ENCODE data around the gene CMA1.
"Not testable (repeated sequence)": the region's sequence is repeated elsewhere in the genome, so short reads cannot be mapped to it uniquely, and the experiment has no call there.

Gene CMA1

DNA sequence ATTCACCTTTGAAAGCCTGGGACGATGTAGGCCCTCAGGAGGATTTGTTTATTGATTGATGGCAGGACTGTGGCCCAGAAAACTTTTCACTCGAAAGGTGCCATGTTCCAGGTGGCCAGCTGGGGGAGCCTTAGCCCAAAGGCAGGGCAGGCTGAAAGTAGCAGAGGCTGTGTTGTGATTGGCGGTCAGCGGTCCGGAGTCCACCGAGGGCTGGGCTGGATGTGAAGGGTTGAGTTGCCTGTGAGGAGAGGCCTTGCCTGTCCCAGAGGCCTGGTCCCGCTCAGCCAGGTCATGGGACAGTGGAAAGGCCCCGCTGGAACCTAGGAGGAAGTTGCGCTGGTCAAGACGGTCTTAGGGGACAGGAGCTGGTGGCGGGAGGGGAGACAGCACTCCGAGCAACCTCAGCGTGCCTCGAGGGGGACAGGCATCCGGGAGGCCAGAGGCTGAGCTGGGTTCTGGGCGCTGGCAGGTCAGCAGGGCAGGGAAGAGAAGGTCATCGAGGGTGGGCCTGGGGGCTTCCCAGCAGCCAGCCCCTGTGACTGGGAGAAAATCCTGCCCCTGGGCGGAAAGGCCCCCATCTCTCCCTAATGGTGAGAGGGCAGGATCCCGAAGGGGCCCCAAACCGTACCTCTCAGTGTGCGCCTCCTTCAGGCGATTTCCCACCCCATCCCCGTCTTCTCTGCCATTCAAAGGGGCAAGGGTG lies 26.3 kb downstream of the CMA1 start:
- no peak overlapping the region for H3K4me3 ChIP-seq (ENCODE audit: low read depth, low read length)
- TF ChIP-seq, protein P1, sequence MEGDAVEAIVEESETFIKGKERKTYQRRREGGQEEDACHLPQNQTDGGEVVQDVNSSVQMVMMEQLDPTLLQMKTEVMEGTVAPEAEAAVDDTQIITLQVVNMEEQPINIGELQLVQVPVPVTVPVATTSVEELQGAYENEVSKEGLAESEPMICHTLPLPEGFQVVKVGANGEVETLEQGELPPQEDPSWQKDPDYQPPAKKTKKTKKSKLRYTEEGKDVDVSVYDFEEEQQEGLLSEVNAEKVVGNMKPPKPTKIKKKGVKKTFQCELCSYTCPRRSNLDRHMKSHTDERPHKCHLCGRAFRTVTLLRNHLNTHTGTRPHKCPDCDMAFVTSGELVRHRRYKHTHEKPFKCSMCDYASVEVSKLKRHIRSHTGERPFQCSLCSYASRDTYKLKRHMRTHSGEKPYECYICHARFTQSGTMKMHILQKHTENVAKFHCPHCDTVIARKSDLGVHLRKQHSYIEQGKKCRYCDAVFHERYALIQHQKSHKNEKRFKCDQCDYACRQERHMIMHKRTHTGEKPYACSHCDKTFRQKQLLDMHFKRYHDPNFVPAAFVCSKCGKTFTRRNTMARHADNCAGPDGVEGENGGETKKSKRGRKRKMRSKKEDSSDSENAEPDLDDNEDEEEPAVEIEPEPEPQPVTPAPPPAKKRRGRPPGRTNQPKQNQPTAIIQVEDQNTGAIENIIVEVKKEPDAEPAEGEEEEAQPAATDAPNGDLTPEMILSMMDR (IDR thresholded peaks at IDR 0.05; ENCODE audit: borderline replicate concordance, insufficient read depth, low read depth, low read length) = peak; percentile 87

DNA sequence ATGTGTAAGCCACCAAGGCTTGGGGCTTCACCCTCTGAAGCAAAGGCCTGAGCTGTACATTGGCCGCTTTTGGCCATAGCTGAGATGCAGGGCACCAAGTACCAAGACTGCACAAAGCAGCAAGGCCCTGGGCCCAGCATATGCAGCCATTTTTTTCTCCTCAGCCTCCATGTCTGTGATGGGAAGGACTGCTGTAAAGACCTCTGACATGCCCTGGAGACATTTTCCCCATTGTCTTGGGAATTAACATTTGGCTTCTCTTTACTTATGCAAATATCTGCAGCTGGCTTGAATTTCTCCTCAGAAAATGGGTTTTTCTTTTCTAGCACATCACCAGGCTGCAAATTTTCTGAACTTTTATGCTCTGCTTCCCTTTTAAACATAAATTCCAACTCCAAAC lies 28.1 kb downstream of the CMA1 start:
- not testable (repeated sequence) for H3K4me3 ChIP-seq (ENCODE audit: low read depth, low read length)

GRCh38 chr14:24475261-24475660 lies 32.8 kb downstream of the CMA1 start:
- H3K4me3 ChIP-seq (ENCODE audit: low read depth, low read length) = no peak overlapping the region
- TF ChIP-seq, protein P1 (IDR thresholded peaks at IDR 0.05; ENCODE audit: borderline replicate concordance, insufficient read depth, low read depth, low read length) = no peak

DNA sequence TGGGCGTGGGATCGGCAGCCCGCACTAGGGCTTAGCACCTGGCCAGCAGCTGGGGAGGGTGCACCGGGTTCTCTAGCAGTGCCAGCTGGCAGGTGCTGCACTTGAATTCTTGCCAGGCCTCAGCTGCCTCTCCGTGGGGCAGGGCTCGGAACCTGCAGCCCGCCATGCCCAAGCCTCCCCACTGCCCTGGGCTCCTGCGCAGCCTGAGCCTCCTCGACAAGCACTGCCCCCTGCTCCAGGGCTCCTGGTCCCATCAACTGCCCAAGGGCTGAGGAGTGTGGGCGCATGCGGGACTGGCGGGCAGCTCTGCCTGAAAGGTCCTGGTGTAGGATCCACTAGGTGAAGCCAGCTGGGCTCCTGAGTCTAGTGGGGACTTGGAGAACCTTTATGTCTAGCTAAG lies 34.9 kb downstream of the CMA1 start:
- no peak overlapping the region for H3K4me3 ChIP-seq (ENCODE audit: low read depth, low read length)
- TF ChIP-seq, protein P1 (IDR thresholded peaks at IDR 0.05; ENCODE audit: borderline replicate concordance, insufficient read depth, low read depth, low read length) = no peak

- not testable (repeated sequence) for H3K4me3 ChIP-seq (ENCODE audit: low read depth, low read length)
These were observed 37.6 kb downstream of the CMA1 start for GRCh38 chr14:24470450-24470849.

- H3K4me3 ChIP-seq (ENCODE audit: low read depth, low read length) = no peak overlapping the region
- TF ChIP-seq, protein P1 (IDR thresholded peaks at IDR 0.05; ENCODE audit: borderline replicate concordance, insufficient read depth, low read depth, low read length) = no peak
These were observed 42.3 kb downstream of the CMA1 start for GRCh38 chr14:24465805-24466204.

DNA sequence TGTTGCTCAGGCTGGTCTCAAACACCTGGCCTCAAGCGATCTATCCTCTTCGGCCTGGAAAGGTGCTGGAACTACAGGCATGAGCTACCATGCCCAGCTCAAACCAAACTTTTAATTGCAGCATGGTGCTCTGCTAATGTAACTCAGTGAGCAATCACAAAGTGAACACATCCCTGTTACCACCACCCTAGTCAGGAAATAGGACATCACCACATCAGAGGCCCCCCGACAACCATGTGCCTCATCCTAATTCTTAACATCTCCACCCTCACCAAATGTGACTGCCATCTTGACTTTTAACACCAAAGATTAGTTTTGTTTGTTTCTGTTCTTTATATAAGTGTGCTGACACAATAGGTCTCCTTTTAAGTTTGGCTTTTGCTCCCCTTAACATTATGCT lies 42.7 kb downstream of the CMA1 start:
- TF ChIP-seq, protein P1 (IDR thresholded peaks at IDR 0.05; ENCODE audit: borderline replicate concordance, insufficient read depth, low read depth, low read length) = no peak
- H3K4me3 ChIP-seq (ENCODE audit: low read depth, low read length) = no peak overlapping the region

GRCh38 chr14:24463884-24464785 lies 43.9 kb downstream of the CMA1 start:
- TF ChIP-seq, protein P1 (IDR thresholded peaks at IDR 0.05; ENCODE audit: borderline replicate concordance, insufficient read depth, low read depth, low read length) = no peak
- no peak overlapping the region for H3K4me3 ChIP-seq (ENCODE audit: low read depth, low read length)
